Mammary epithelial cell (primary cell): Measurements from ENCODE around the gene KIFC1.
"Not testable (repeated sequence)": the region's sequence is repeated elsewhere in the genome, so short reads cannot be mapped to it uniquely, and the experiment has no call there.

Experiments used
- CTCF ChIP-seq, 2 donors: IDR thresholded peaks in 1 of 2; conservative IDR thresholded peaks in 1 of 2; 2 replicates each; pipeline ENCODE4 v1.5.1; 2011 to 2012; ENCODE audit warnings: inconsistent platforms in 2 of 2, low read length in 2 of 2, mild to moderate bottlenecking in 2 of 2, control low read depth in 1 of 2, low read depth in 1 of 2; ENCODE audit not compliant: insufficient read depth in 1 of 2; ENCODE audit errors: extremely low read depth in 1 of 2
- EZH2 ChIP-seq: IDR thresholded peaks from 2 replicates; pipeline ENCODE4 v1.6.1; 2012; ENCODE audit warnings: low read length, inconsistent platforms, borderline replicate concordance

GRCh38 chr6:33371901-33372300 is 19.7 kb upstream of the KIFC1 start:
- TF ChIP-seq CTCF (conservative IDR thresholded peaks at IDR 0.05 in 1 of 2, IDR thresholded peaks at IDR 0.05 in 1 of 2; ENCODE audit: extremely low read depth in 1 of 2, insufficient read depth in 1 of 2, low read depth in 1 of 2, low read length in 2 of 2); EZH2: not testable (repeated sequence)
